Naive thymus-derived CD8-positive, alpha-beta T cell (primary cell): ENCODE results near the gene FANCC. TPM values are rescaled to one million over a fixed set of nuclear protein-coding genes. Genes with fewer than 3 reads are reported as not detected.
"Not testable (repeated sequence)": the region's sequence is repeated elsewhere in the genome, so short reads cannot be mapped to it uniquely, and the experiment has no call there.

Experiments
- ATAC-seq, 2 donors: fragments of 150-1000 bp; cut with Tn5 transposase in 1 of 2; sonication (Bioruptor Pico), chemical (Tn5 transposase) in 1 of 2; 1 replicate in 1 of 2; 2 replicates in 1 of 2; pipeline ENCODE4 v1.10.0; 2021; ENCODE audit warnings: mild to moderate bottlenecking in 2 of 2, moderate library complexity in 2 of 2
- POLR2A ChIA-PET: fragments of 350-600 bp; sonication (Branson Sonifier 250); formaldehyde crosslinking; loops from one replicate; lab custom pipeline; 2021; ENCODE audit warnings: antibody characterized with exemption; lab: Charles Lee
- DNase-seq, 10 donors: peaks; one replicate each; pipeline versions ENCODE4 v3.0.0 to v3.0.0-alpha.2; 2020 to 2022
- H3K27ac Mint-ChIP-seq, 10 donors: one replicate each; pipeline ENCODE4 v1.8.0; 2020 to 2022; ENCODE audit warnings: mild to moderate bottlenecking in 10 of 10, mixed read lengths in 10 of 10, moderate library complexity in 4 of 10, inconsistent platforms in 1 of 10
- H3K27me3 Mint-ChIP-seq, 5 donors: one replicate each; pipeline ENCODE4 v1.8.0; 2021 to 2022; ENCODE audit warnings: mixed read lengths in 5 of 5
- H3K36me3 Mint-ChIP-seq, 3 donors: one replicate each; pipeline ENCODE4 v1.8.0; 2020 to 2022; ENCODE audit warnings: mixed read lengths in 3 of 3, mild to moderate bottlenecking in 2 of 3, inconsistent platforms in 1 of 3
- H3K4me1 Mint-ChIP-seq, 4 donors: one replicate each; pipeline ENCODE4 v1.8.0; 2021 to 2022; ENCODE audit warnings: mixed read lengths in 4 of 4
- H3K4me3 Mint-ChIP-seq, 10 donors: one replicate each; pipeline ENCODE4 v1.8.0; 2020 to 2022; ENCODE audit warnings: mild to moderate bottlenecking in 10 of 10, mixed read lengths in 10 of 10, moderate library complexity in 6 of 10, inconsistent platforms in 1 of 10
- H3K9me3 Mint-ChIP-seq, 9 donors: one replicate each; pipeline ENCODE4 v1.8.0; 2020 to 2022; ENCODE audit warnings: mixed read lengths in 9 of 9, mild to moderate bottlenecking in 3 of 9, inconsistent platforms in 1 of 9, moderate library complexity in 1 of 9
- polyA plus RNA-seq, 3 donors: library from polyadenylated mRNA; unstranded; fragments of 300-500 nt; fragmentation: Illumina TruSeq; gene quantifications; one replicate each; pipeline ENCODE4 v1.2.3, GENCODE V29; 2021
- total RNA-seq, 8 experiments: library from RNA in 2 of 8; stranded (reverse) in 2 of 8; gene quantifications; one replicate each; pipeline ENCODE4 v1.2.3 and lab custom pipeline; 2021 to 2026

The FANCC gene
- total and polyA plus RNA-seq, 5 experiments from 2014 or later, result 3.3 to 8.0 (median 5.8) TPM

GRCh38 chr9:95239071-95239470, 78.4 kb downstream of the FANCC start:
- Mint-ChIP-seq H3K27ac (no peak overlapping the region), H3K9me3 (no peaks in the 10 kb centered on the region), H3K4me3 (no peak overlapping the region), H3K36me3 (peaks cover 0 to 13% (median 12%) of the 10 kb centered on the region in 3 donors), H3K27me3 (no peaks in the 10 kb centered on the region), H3K4me1 (no peaks in the 10 kb centered on the region)
- POLR2A ChIA-PET, result no interaction called here
- no peak for ATAC-seq
- no peak for DNase-seq

GRCh38 chr9:95237336-95237735, 80.2 kb downstream of the FANCC start:
- no peak overlapping the region for H3K27ac Mint-ChIP-seq
- no peak overlapping the region for H3K4me3 Mint-ChIP-seq
- no peak for ATAC-seq
- DNase-seq, result no peak
- H3K9me3 Mint-ChIP-seq, result peaks cover 0 to 1% (median 0%) of the 10 kb centered on the region in 9 donors
- H3K36me3 Mint-ChIP-seq, result peaks cover 0 to 15% (median 9%) of the 10 kb centered on the region in 3 donors
- peaks cover 0 to 2% (median 0%) of the 10 kb centered on the region in 4 donors for H3K4me1 Mint-ChIP-seq
- no peaks in the 10 kb centered on the region for H3K27me3 Mint-ChIP-seq
- POLR2A ChIA-PET, result no interaction called here

- Mint-ChIP-seq H3K4me3 (no peak overlapping the region), H3K27ac (no peak overlapping the region), H3K36me3 (peaks cover 9 to 27% (median 13%) of the 10 kb centered on the region in 3 donors), H3K4me1 (peaks cover 0 to 4% (median 0%) of the 10 kb centered on the region in 4 donors), H3K9me3 (peaks cover 0 to 4% (median 0%) of the 10 kb centered on the region in 9 donors), H3K27me3 (no peaks in the 10 kb centered on the region)
- ATAC-seq (no peak), DNase-seq (no peak)
- POLR2A ChIA-PET, result no interaction called here
Observed at GRCh38 chr9:95230046-95230445, 87.5 kb downstream of the FANCC start.

- POLR2A ChIA-PET, result no interaction called here
- Mint-ChIP-seq H3K36me3 (peaks cover 9 to 25% (median 11%) of the 10 kb centered on the region in 3 donors), H3K27ac (peak overlapping the region in 1 of 10 donors; percentile 16), H3K4me1 (peaks cover 0 to 4% (median 0%) of the 10 kb centered on the region in 4 donors), H3K4me3 (no peak overlapping the region), H3K9me3 (peaks cover 0 to 4% (median 0%) of the 10 kb centered on the region in 9 donors), H3K27me3 (no peaks in the 10 kb centered on the region)
- no peak for DNase-seq
- ATAC-seq, result no peak
Observed at GRCh38 chr9:95229230-95229915, 88.1 kb downstream of the FANCC start.

GRCh38 chr9:95226921-95227320, 90.6 kb downstream of the FANCC start:
- peaks cover 9 to 19% (median 10%) of the 10 kb centered on the region in 3 donors for H3K36me3 Mint-ChIP-seq
- POLR2A ChIA-PET, result no interaction called here
- no peak overlapping the region for H3K27ac Mint-ChIP-seq
- ATAC-seq (no peak), DNase-seq (no peak)
- no peaks in the 10 kb centered on the region for H3K27me3 Mint-ChIP-seq
- peaks cover 0 to 2% (median 0%) of the 10 kb centered on the region in 4 donors for H3K4me1 Mint-ChIP-seq
- no peak overlapping the region for H3K4me3 Mint-ChIP-seq
- peaks cover 0 to 4% (median 0%) of the 10 kb centered on the region in 9 donors for H3K9me3 Mint-ChIP-seq

- no peak for DNase-seq
- Mint-ChIP-seq H3K27me3 (no peaks in the 10 kb centered on the region), H3K27ac (no peak overlapping the region), H3K4me1 (peaks cover 0 to 2% (median 0%) of the 10 kb centered on the region in 4 donors), H3K9me3 (peaks cover 0 to under 1% (median 0%) of the 10 kb centered on the region in 9 donors), H3K4me3 (no peak overlapping the region), H3K36me3 (peaks cover 5 to 12% (median 6%) of the 10 kb centered on the region in 3 donors)
- ATAC-seq, result no peak
- POLR2A ChIA-PET, result no interaction called here
Observed at GRCh38 chr9:95225726-95226106, 91.8 kb downstream of the FANCC start.

- DNase-seq (no peak), ATAC-seq (no peak)
- POLR2A ChIA-PET, result no interaction called here
- H3K27me3 Mint-ChIP-seq, result no peaks in the 10 kb centered on the region
- H3K4me3 Mint-ChIP-seq, result no peak overlapping the region
- H3K9me3 Mint-ChIP-seq, result no peaks in the 10 kb centered on the region
- H3K36me3 Mint-ChIP-seq, result peaks cover 0 to 10% (median 6%) of the 10 kb centered on the region in 3 donors
- H3K27ac Mint-ChIP-seq, result no peak overlapping the region
- H3K4me1 Mint-ChIP-seq, result peaks cover 0 to 2% (median 0%) of the 10 kb centered on the region in 4 donors
Observed at GRCh38 chr9:95225076-95225725, 92.3 kb downstream of the FANCC start.

DNA sequence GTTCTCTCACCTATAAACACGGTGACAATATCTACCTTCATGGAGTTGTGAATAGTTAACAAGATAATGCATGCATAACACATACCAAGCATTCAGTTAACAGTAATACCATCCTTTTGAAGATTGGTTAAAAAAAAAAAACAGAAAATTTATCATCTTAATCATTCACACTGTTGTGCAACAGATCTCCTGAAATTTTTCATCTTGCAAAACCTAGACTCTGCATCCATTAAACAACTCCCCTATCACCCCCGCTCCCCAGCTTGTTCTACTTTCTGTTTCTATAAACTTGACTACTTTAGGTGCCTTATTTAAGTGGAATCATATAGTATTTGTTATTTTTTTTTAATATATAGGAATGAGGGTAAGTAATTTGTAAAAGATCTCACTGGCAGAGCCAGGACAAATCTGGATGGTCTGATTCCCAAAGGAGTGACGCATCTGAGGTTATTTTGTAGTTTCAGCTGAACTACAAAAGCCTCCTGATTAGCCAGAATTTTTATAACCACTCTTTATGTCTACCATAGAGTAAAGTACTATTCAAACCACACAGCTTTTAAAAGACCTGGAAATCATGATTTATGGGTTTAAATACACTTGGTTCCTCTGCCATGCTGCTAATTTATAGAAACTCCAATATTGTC, 93.0 kb downstream of the FANCC start:
- no peaks in the 10 kb centered on the region for H3K27me3 Mint-ChIP-seq
- H3K9me3 Mint-ChIP-seq, result no peaks in the 10 kb centered on the region
- peaks cover 0 to 13% (median 5%) of the 10 kb centered on the region in 3 donors for H3K36me3 Mint-ChIP-seq
- peaks cover 0 to 2% (median 0%) of the 10 kb centered on the region in 4 donors for H3K4me1 Mint-ChIP-seq
- H3K27ac Mint-ChIP-seq, result no peak overlapping the region
- DNase-seq, result no peak
- no peak overlapping the region for H3K4me3 Mint-ChIP-seq
- POLR2A ChIA-PET, result no interaction called here
- no peak for ATAC-seq

DNA sequence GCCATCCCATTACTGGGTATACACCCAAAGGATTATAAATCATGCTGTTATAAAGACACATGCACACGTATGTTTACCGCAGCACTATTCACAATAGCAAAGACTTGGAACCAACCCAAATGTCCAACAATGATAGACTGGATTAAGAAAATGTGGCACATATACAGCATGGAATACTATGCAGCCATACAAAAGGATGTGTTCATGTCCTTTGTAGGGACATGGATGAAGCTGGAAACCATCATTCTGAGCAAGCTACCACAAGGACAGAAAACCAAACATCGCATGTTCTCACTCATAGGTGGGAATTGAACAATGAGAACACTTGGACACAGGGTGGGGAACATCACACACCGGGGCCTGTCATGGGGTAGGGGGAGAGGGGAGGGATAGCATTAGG, 97.2 kb downstream of the FANCC start:
- ATAC-seq, H3K36me3 Mint-ChIP-seq, DNase-seq, H3K27me3 Mint-ChIP-seq, H3K4me3 Mint-ChIP-seq, H3K9me3 Mint-ChIP-seq, H3K27ac Mint-ChIP-seq, POLR2A ChIA-PET: not testable (repeated sequence)
- H3K4me1 Mint-ChIP-seq, result peaks cover 3 to 19% (median 6%) of the 10 kb centered on the region in 4 donors

GRCh38 chr9:95218773-95219172, 98.7 kb downstream of the FANCC start:
- Mint-ChIP-seq H3K27ac (no peak overlapping the region), H3K9me3 (no peaks in the 10 kb centered on the region), H3K4me1 (peaks cover 6 to 23% (median 13%) of the 10 kb centered on the region in 4 donors), H3K36me3 (peaks cover 0 to 9% (median 2%) of the 10 kb centered on the region in 3 donors), H3K4me3 (no peak overlapping the region), H3K27me3 (no peaks in the 10 kb centered on the region)
- POLR2A ChIA-PET, result no interaction called here
- ATAC-seq (no peak), DNase-seq (no peak)

GRCh38 chr9:95217936-95218335, 99.6 kb downstream of the FANCC start:
- Mint-ChIP-seq H3K27me3 (no peaks in the 10 kb centered on the region), H3K27ac (no peak overlapping the region), H3K4me1 (peaks cover 6 to 23% (median 13%) of the 10 kb centered on the region in 4 donors), H3K9me3 (no peaks in the 10 kb centered on the region), H3K4me3 (no peak overlapping the region), H3K36me3 (peaks cover 0 to 9% (median 2%) of the 10 kb centered on the region in 3 donors)
- no peak for ATAC-seq
- POLR2A ChIA-PET, result no interaction called here
- no peak for DNase-seq

- H3K27ac Mint-ChIP-seq, result peak overlapping the region in 2 of 10 donors; percentile 37 to 67
- H3K4me1 Mint-ChIP-seq, result peaks cover 6 to 25% (median 13%) of the 10 kb centered on the region in 4 donors
- DNase-seq (peak in 1 of 10 donors; percentile 2), ATAC-seq (no peak)
- H3K27me3 Mint-ChIP-seq, result no peaks in the 10 kb centered on the region
- H3K4me3 Mint-ChIP-seq, result peak overlapping the region in 1 of 10 donors; percentile 37
- POLR2A ChIA-PET, result no interaction called here
- H3K9me3 Mint-ChIP-seq, result no peaks in the 10 kb centered on the region
- peaks cover 0 to 5% (median 2%) of the 10 kb centered on the region in 3 donors for H3K36me3 Mint-ChIP-seq
Observed at GRCh38 chr9:95215336-95215898, 102.1 kb downstream of the FANCC start.
